Ovary (tissue), 9 donors: Measurements from ENCODE around the gene MRPL21. TPM values are rescaled to one million over a fixed set of nuclear protein-coding genes. Genes with fewer than 3 reads are reported as not detected.

ENCODE experiments used
- DNase-seq, 5 donors: peaks; one replicate each; pipeline ENCODE4 v3.0.0-alpha.2; 2019 to 2020
- H3K27ac ChIP-seq, 2 donors: fragments of 200-600 bp; one replicate each; pipeline versions ENCODE4 v1.5.1 to v1.8.0; 2019 to 2022
- H3K27me3 ChIP-seq: fragments of 200-600 bp; one replicate; pipeline ENCODE4 v1.8.0; 2022
- H3K36me3 ChIP-seq: fragments of 200-600 bp; sonication (generic); one replicate; pipeline ENCODE4 v1.5.1; 2019
- H3K4me1 ChIP-seq: one replicate; pipeline ENCODE4 v1.8.1; 2013; ENCODE audit warnings: mild to moderate bottlenecking, moderate library complexity; ENCODE audit not compliant: insufficient read depth
- H3K4me3 ChIP-seq: fragments of 200-600 bp; sonication (generic); one replicate; pipeline ENCODE4 v1.5.1; 2017
- H3K9me3 ChIP-seq, 2 donors: fragments of 200-600 bp in 1 of 2; sonication (generic) in 1 of 2; one replicate each; pipeline versions ENCODE4 v1.5.1 to v1.8.1; 2013 to 2019; ENCODE audit warnings: mild to moderate bottlenecking in 1 of 2, moderate library complexity in 1 of 2
- EP300 ChIP-seq: sonication (generic); formaldehyde crosslinking; IDR thresholded peaks from one replicate; pipeline ENCODE4 v1.6.1; 2017; ENCODE audit warnings: antibody characterized with exemption
- POLR2A ChIP-seq: fragments of 450-650 bp; IDR thresholded peaks from one replicate; pipeline ENCODE4 v1.6.1; 2017; ENCODE audit warnings: antibody characterized with exemption, mild to moderate bottlenecking, moderate library complexity
- WGBS, 3 donors: extraction: QIAGEN DNeasy Blood & Tissue Kit in 1 of 3; methylation state at CpG; one replicate each; pipeline versions ENCODE4 v1.1.5 to v1.1.7; 2013 to 2017; 5-methylcytosine and 5-hydroxymethylcytosine counted together
- intact Hi-C, 4 donors: fragments of 100-400 bp; cut with DNase I; formaldehyde crosslinking; loops; one replicate each; pipeline versions ENCODE4 v1.11.0 to v1.15.1; 2022 to 2023
- polyA plus RNA-seq, 2 donors: library from polyadenylated mRNA; stranded (reverse); fragments of 200-250 nt in 1 of 2; fragments of 350-450 nt in 1 of 2; fragmentation: Illumina TruSeq in 1 of 2; extraction: RNeasy Lipid Tissue Mini Kit (QIAGEN cat#74804) in 1 of 2; gene quantifications; one replicate each; pipeline ENCODE4 v1.2.3, GENCODE V29; 2013 to 2014
- total RNA-seq, 7 donors: library from RNA; depleted of rRNA in 2 of 7; stranded (reverse); fragments of >200 nt in 2 of 7; fragmentation: NEBNext Ultra II Directional in 3 of 7; extraction: Animal tissue kit (Norgen Biotek cat#: 25700) in 3 of 7; gene quantifications; one replicate each; pipeline versions ENCODE4 v1.1.0 to v1.2.4, GENCODE V29; 2016 to 2023
- TF ChIP-seq, protein P1 (sequence below), 3 donors: fragments of 450-650 bp in 2 of 3; fragments of 200-600 bp in 1 of 3; IDR thresholded peaks; one replicate each; pipeline versions ENCODE4 v1.5.1 to v1.8.0; 2016 to 2022; ENCODE audit warnings: antibody characterized with exemption in 3 of 3, mild to moderate bottlenecking in 1 of 3
- donor health status: DM: no; HTN: no; CAD: no; lungs with moderate emphysema.
- donor health status: DM: no; HTN: no; CAD: no.
- donor health status: Bipolar disorder and iron deficiency.
- donor health status: DM: yes; HTN: yes; CAD: no.
- donor health status: DM: no; HTN: no; CAD: no.
- donor health status: DM: yes; HTN: yes; CAD: no.

Gene MRPL21
- total and polyA plus RNA-seq, 9 donors, result 40.3 to 74.7 (median 59.3) TPM

DNA sequence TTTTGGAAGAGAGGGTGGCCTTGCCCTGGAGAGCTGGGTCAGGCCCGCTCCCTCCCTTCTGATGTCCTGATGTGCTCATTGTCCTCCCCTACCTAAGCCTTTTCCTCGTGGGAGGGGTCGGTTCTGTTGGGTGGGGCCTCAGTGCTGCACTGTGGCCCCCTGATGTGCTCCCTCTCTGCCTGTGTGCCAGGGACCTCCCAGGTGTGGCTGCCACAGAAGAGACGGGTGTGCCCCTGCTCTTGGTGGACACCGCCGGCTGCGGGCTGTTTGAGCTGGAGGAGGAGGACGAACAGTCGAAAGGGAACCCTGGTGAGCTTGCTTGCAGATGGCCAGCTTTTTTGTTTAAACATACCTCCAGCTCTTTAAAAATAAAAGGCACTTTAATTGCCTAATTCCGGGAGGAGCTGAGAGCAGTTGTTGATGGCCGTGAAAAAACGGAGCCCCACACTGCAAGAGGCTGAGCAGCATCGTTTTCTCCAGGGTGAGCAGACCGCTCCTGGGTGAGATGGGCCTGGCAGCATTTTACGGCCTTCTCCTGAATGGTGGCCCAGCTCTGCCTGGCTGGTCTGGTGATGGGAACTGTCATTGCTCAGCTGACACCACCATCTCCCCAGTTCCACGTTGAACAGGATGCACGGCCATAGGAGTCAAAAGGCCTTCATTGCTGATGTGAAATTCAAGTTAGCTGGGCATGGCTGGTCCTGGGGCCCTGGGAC is 30.1 kb upstream of the MRPL21 start:
- no peak for TF ChIP-seq POLR2A
- no peak for TF ChIP-seq EP300
- TF ChIP-seq, protein P1, sequence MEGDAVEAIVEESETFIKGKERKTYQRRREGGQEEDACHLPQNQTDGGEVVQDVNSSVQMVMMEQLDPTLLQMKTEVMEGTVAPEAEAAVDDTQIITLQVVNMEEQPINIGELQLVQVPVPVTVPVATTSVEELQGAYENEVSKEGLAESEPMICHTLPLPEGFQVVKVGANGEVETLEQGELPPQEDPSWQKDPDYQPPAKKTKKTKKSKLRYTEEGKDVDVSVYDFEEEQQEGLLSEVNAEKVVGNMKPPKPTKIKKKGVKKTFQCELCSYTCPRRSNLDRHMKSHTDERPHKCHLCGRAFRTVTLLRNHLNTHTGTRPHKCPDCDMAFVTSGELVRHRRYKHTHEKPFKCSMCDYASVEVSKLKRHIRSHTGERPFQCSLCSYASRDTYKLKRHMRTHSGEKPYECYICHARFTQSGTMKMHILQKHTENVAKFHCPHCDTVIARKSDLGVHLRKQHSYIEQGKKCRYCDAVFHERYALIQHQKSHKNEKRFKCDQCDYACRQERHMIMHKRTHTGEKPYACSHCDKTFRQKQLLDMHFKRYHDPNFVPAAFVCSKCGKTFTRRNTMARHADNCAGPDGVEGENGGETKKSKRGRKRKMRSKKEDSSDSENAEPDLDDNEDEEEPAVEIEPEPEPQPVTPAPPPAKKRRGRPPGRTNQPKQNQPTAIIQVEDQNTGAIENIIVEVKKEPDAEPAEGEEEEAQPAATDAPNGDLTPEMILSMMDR (IDR thresholded peaks at IDR 0.05), result no peak
- H3K36me3 ChIP-seq, result no peaks in the 10 kb centered on the region
- 86 to 89% (median 87%) methylated on average over 17 of the region's 17 CpGs for WGBS, 3 donors
- H3K9me3 ChIP-seq, result no peaks in the 10 kb centered on the region
- no peak for DNase-seq
- no peak overlapping the region for H3K4me3 ChIP-seq
- H3K27me3 ChIP-seq, result no peaks in the 10 kb centered on the region
- no peak overlapping the region for H3K27ac ChIP-seq
- no peaks in the 10 kb centered on the region for H3K4me1 ChIP-seq
- intact Hi-C loops, result loop anchor here in 1 of 4 donors (10.0 kb wide), 1 partner anchor 691 kb away; no protein-coding TSS in a partner anchor

DNA sequence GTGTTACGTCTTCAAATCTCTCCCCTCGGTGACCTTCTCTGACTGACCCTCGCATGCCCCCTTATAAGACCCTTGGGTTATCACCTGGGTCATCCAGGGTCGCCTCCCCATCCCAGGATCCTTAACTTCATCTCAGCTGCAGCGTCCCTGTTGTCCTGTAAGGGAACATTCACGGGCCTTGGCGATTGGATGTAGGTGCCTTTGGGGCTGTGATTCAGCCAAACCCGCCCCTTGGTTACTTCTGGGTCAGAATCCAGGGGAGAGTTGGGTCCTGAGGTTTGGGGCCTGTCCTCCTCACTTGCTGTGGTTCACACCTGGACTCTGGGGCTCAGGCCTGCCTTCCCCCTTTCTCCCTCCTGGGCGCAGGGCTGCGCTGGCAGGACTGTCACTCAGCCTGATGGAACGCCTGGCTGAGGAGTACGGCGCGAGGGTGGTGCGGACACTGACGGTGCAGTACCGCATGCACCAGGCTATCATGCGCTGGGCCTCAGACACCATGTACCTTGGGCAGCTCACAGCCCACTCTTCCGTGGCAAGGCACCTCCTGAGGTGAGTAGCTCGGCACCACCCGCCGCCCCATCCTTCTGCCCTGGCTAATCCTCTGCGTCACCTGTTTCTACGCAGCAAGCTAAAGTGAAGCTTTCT is 29.4 kb upstream of the MRPL21 start:
- no peak for DNase-seq
- intact Hi-C loops, result loop anchor here in 1 of 4 donors (10.0 kb wide), 1 partner anchor 692 kb away; no protein-coding TSS in a partner anchor
- no peaks in the 10 kb centered on the region for H3K4me1 ChIP-seq

DNA sequence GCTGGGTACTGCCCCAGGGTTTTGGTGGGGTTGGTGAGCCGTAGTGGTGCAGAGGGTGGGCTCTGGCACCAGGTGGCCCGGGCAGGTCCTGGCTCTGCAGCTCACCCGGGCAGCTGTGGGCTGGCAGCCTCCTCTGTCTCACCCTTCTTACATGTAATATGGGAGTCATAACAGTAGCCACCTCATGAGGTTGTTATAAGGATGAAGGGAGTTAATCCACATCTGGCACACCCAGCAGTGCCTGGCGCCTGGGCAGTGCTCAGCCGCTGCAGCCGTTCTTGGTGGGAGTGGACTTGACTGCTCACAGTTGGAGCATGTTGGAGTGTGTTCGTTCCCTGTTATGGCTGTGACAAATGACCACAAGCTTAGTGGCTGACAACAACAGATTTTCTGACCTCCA is 28.7 kb upstream of the MRPL21 start:
- DNase-seq, result no peak
- no peak overlapping the region for H3K27ac ChIP-seq
- H3K9me3 ChIP-seq, result no peaks in the 10 kb centered on the region
- 89 to 95% (median 93%) methylated on average over 7 of the region's 7 CpGs for WGBS, 3 donors
- no peaks in the 10 kb centered on the region for H3K4me1 ChIP-seq
- intact Hi-C loops, result loop anchor here in 1 of 4 donors (10.0 kb wide), 1 partner anchor 692 kb away; no protein-coding TSS in a partner anchor
- no peaks in the 10 kb centered on the region for H3K36me3 ChIP-seq
- H3K4me3 ChIP-seq, result no peak overlapping the region
- TF ChIP-seq, protein P1 (IDR thresholded peaks at IDR 0.05), result no peak
- TF ChIP-seq EP300, result no peak
- no peak for TF ChIP-seq POLR2A
- H3K27me3 ChIP-seq, result no peaks in the 10 kb centered on the region

More for the DNA sequence above, 29.4 kb upstream of the MRPL21 start:
- TF ChIP-seq EP300, result no peak
- no peak for TF ChIP-seq POLR2A
- TF ChIP-seq, protein P1 (IDR thresholded peaks at IDR 0.05), result no peak
- Histone ChIP-seq H3K27me3 (no peaks in the 10 kb centered on the region), H3K9me3 (no peaks in the 10 kb centered on the region), H3K4me3 (no peak overlapping the region), H3K27ac (no peak overlapping the region), H3K36me3 (no peaks in the 10 kb centered on the region)
- WGBS, 3 donors, result 95 to 96% (median 95%) methylated on average over 24 of the region's 24 CpGs

DNA sequence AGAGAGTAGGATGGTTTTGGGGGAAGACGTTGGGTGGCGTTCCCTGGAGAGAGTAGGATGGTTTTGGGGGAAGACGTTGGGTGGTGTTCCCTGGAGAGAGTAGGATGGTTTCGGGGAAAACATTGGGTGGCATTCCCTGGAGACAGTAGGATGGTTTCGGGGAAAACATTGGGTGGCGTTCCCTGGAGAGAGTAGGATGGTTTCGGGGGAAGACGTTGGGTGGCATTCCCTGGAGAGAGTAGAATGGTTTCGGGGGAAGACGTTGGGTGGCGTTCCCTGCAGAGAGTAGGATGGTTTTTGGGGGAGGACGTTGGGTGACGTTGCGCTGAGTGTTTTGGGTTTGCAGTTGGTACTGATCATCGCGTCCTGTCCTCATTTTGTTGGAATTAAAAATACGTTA is 28.3 kb upstream of the MRPL21 start:
- Histone ChIP-seq H3K9me3 (no peaks in the 10 kb centered on the region), H3K27me3 (no peaks in the 10 kb centered on the region), H3K36me3 (no peaks in the 10 kb centered on the region), H3K4me1 (no peaks in the 10 kb centered on the region), H3K4me3 (no peak overlapping the region), H3K27ac (no peak overlapping the region)
- intact Hi-C loops, result loop anchor here in 1 of 4 donors (10.0 kb wide), 1 partner anchor 693 kb away; no protein-coding TSS in a partner anchor
- 85 to 92% (median 90%) methylated on average over 17 of the region's 17 CpGs for WGBS, 3 donors
- TF ChIP-seq, protein P1 (IDR thresholded peaks at IDR 0.05), result no peak
- TF ChIP-seq EP300 (no peak), POLR2A (no peak)
- DNase-seq, result no peak
